OCI-LY7 (cell line): ENCODE results near the gene GOLT1A. TPM values are rescaled to one million over a fixed set of nuclear protein-coding genes. Genes with fewer than 3 reads are reported as not detected.

Source experiments
- BruUV-seq: library from RNA; stranded (reverse); fragments of 400-500 nt; replicated peaks from 2 replicates; lab custom pipeline; 2021; lab: Mats Ljungman, UMichigan
- CTCF ChIA-PET: fragments of 300-600 bp; sonication (Branson Sonifier 250); formaldehyde crosslinking; loops from one replicate; lab custom pipeline; 2022; ENCODE audit warnings: antibody characterized with exemption; ENCODE audit not compliant: unreplicated experiment; lab: Charles Lee
- POLR2A ChIA-PET: fragments of 300-600 bp; sonication (Branson Sonifier 250); formaldehyde crosslinking; loops from one replicate; lab custom pipeline; 2022; ENCODE audit warnings: antibody characterized with exemption; lab: Charles Lee
- DNase-seq: peaks from one replicate; pipeline ENCODE4 v3.0.0-alpha.2; 2015; ENCODE audit warnings: low spot score
- H2AFZ ChIP-seq: fragments of 200-600 bp; sonication (generic), shearing (Covaris generic); 2 replicates; pipeline ENCODE4 v1.6.1; 2014; ENCODE audit warnings: mild to moderate bottlenecking, antibody characterized with exemption, low read length, moderate library complexity
- H3K27ac ChIP-seq: fragments of 200-600 bp; sonication (generic); 2 replicates; pipeline ENCODE4 v1.5.1; 2014; ENCODE audit warnings: mixed run types, low read depth, mild to moderate bottlenecking, moderate library complexity, low read length, inconsistent platforms; ENCODE audit not compliant: poor library complexity, severe bottlenecking
- H3K36me3 ChIP-seq: fragments of 200-600 bp; sonication (generic); 2 replicates; pipeline ENCODE4 v1.6.1; 2014; ENCODE audit warnings: mild to moderate bottlenecking, antibody characterized with exemption, low read length, moderate library complexity, mixed read lengths; ENCODE audit not compliant: insufficient read depth
- H3K4me1 ChIP-seq: fragments of 200-600 bp; sonication (generic); 2 replicates; pipeline ENCODE4 v1.5.1; 2014; ENCODE audit warnings: mild to moderate bottlenecking, low read length; ENCODE audit not compliant: insufficient read depth, poor library complexity, severe bottlenecking
- H3K4me2 ChIP-seq: fragments of 200-600 bp; sonication (generic); 2 replicates; pipeline ENCODE4 v1.6.1; 2014; ENCODE audit warnings: mild to moderate bottlenecking, low read length
- H3K4me3 ChIP-seq: fragments of 200-600 bp; sonication (generic); 2 replicates; pipeline ENCODE4 v1.5.1; 2014; ENCODE audit warnings: mild to moderate bottlenecking, low read depth, low read length; ENCODE audit not compliant: poor library complexity, severe bottlenecking
- H3K79me2 ChIP-seq: fragments of 200-600 bp; sonication (generic); 2 replicates; pipeline ENCODE4 v1.6.1; 2016; ENCODE audit warnings: low read depth, mild to moderate bottlenecking, low read length, moderate library complexity, mixed read lengths; ENCODE audit not compliant: insufficient read depth
- H3K9me2 ChIP-seq: fragments of 200-600 bp; sonication (generic); 2 replicates; pipeline ENCODE4 v1.6.1; 2016; ENCODE audit warnings: mild to moderate bottlenecking, low read length, mixed read lengths; ENCODE audit not compliant: insufficient read depth
- H3K9me3 ChIP-seq: fragments of 200-600 bp; sonication (generic); 2 replicates; pipeline ENCODE4 v1.6.1; 2014; ENCODE audit warnings: mild to moderate bottlenecking, mixed run types, low read length, mixed read lengths
- H4K20me1 ChIP-seq: fragments of 200-600 bp; sonication (generic); 2 replicates; pipeline ENCODE4 v1.6.1; 2014; ENCODE audit warnings: mild to moderate bottlenecking, antibody characterized with exemption, low read length, moderate library complexity, mixed read lengths; ENCODE audit not compliant: insufficient read depth
- CTCF ChIP-seq: fragments of 200-600 bp; sonication (generic); conservative IDR thresholded peaks from 2 replicates; pipeline ENCODE4 v1.5.1; 2014; ENCODE audit warnings: mild to moderate bottlenecking, antibody characterized with exemption, low read length, moderate library complexity, mixed read lengths
- EZH2phosphoT487 ChIP-seq: fragments of 200-600 bp; sonication (generic); IDR thresholded peaks from 2 replicates; pipeline ENCODE4 v1.6.1; 2018; ENCODE audit warnings: low read depth, borderline replicate concordance, mild to moderate bottlenecking, mixed run types, antibody characterized with exemption, low read length, moderate library complexity, mixed read lengths
- intact Hi-C: fragments of 100-400 bp; cut with micrococcal nuclease; formaldehyde crosslinking; loops from one replicate; pipeline ENCODE4 v1.10.0; 2022; ENCODE audit not compliant: unreplicated experiment
- total RNA-seq, 2 experiments: library from RNA; depleted of rRNA in 1 of 2; stranded (reverse); fragments of >200 nt in 1 of 2; shearing (Covaris generic) in 1 of 2; gene quantifications; 2 replicates each; pipeline ENCODE4 v1.2.3, GENCODE V29; 2014 to 2022

Gene GOLT1A
- total RNA-seq, 2 experiments from 2014 or later, result not detected

DNA sequence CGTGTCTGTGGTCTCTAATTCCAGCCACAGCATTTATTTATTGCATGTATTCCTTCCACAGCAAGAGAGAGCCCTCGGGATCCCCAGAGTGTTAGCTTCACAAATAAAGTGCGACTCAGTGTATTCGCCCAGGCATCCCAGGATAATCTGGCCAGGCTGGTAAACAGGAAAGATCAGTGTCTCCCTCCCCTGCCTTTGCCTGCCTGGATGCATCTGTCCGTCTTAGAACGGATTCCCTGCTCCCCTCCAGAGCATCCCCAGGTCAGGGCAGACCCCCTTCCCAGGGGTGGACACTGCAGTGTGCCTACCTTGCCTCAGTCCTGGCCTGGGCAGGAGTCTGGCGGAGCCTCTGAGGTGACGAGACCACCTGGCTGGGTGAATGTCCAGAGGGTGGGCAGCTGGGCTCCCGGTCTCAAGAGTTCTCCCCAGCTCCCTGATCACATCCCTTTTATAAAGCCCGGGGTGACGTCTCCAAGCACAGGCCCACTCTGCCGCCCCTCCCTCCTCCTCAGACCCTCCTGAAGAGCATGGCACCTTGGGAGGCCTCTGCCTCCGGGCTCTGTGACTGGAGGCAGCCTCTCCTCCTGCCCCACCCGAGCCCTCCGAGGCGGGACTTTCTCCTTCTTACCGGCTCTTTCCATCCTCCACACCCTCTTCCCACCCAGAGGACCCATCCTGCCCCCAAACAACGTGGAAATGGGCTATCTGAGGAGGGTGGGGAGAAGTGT is 17.6 kb downstream of the GOLT1A start, which contains the start of gene KISS1:
Gene KISS1 (minus strand): TSS at position 424 of the 728 bp plus-strand sequence. CDS start 3,615 bp downstream, outside the sequence.
- Histone ChIP-seq H2AFZ (no peak within 1 kb of the TSS), H3K4me2 (no peak within 1 kb of the TSS)
- CTCF ChIA-PET, result interaction anchor here (0.5 kb wide), 1 partner anchor 511 kb away, joined by 4 read pairs; no protein-coding TSS in a partner anchor

DNA sequence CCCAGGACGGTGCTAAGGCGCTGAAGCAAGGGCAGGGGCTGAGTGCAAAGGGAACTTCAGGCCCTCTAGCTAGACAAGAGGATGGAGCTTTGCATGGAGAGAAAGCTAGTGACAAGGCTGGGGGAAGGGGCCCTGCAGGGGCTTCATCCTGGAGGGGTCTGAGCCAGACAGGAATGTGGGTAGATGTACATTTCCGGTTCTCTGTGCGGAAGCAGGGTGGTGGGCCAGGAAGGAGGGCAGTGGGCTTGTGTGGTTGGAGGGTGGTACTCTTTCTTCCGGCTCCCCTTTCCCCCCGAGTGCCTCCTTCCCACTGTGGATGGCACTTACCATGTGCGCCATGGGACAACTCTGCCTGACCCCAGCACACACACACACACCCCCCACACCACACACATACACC is 19.0 kb downstream of the GOLT1A start:
- no peaks in the 10 kb centered on the region for H3K9me3 ChIP-seq
- H3K4me1 ChIP-seq, result no peaks in the 10 kb centered on the region
- no peaks in the 10 kb centered on the region for H3K79me2 ChIP-seq
- H3K9me2 ChIP-seq, result no peaks in the 10 kb centered on the region
- no peak overlapping the region for H3K4me2 ChIP-seq
- H4K20me1 ChIP-seq, result no peaks in the 10 kb centered on the region
- BruUV-seq, result no TSS peak
- intact Hi-C loops, result no loop called here
- no peak overlapping the region for H3K27ac ChIP-seq
- ChIA-PET CTCF (no interaction called here), POLR2A (no interaction called here)
- no peak overlapping the region for H3K4me3 ChIP-seq
- TF ChIP-seq EZH2phosphoT487, result no peak
- TF ChIP-seq CTCF, result no peak
- no peak overlapping the region for H2AFZ ChIP-seq
- no peak for DNase-seq
- H3K36me3 ChIP-seq, result no peaks in the 10 kb centered on the region

More for the DNA sequence above, 17.6 kb downstream of the GOLT1A start, which contains the start of gene KISS1:
- POLR2A ChIA-PET, result no interaction called here
- Histone ChIP-seq H3K4me1 (no peaks in the 10 kb centered on the region), H3K27ac (no peak within 1 kb of the TSS), H3K9me2 (no peaks in the 10 kb centered on the region), H4K20me1 (no peaks in the 10 kb centered on the region), H3K4me3 (no peak within 1 kb of the TSS), H3K79me2 (no peaks in the 10 kb centered on the region), H3K9me3 (no peaks in the 10 kb centered on the region), H3K36me3 (no peaks in the 10 kb centered on the region)
- TF ChIP-seq EZH2phosphoT487 (no peak), CTCF (no peak)
- intact Hi-C loops, result no loop called here
- no TSS peak for BruUV-seq
- no peak for DNase-seq

DNA sequence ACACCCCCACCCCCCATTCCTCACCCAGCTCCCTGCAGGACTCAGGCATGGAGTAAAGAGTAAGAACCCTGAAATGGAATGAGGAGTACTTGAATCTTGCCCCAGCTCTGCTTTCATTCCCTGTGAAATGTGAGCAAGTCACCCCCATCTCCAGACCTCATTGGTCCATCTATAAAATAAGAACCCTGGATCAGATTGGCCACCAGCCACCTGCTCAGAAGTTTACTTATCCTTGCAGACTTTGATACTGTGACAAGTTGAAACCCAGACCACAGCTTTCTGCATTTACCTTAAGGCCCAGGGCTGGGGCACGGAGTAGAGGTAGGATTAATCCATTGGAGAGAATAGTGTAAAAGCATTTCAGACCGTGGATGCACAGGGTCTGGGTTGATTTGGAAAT is 19.7 kb downstream of the GOLT1A start:
- CTCF ChIA-PET, result no interaction called here
- BruUV-seq, result no TSS peak
- no peak for DNase-seq

More for the DNA sequence above, 19.7 kb downstream of the GOLT1A start:
- Histone ChIP-seq H3K36me3 (no peaks in the 10 kb centered on the region), H3K27ac (no peak overlapping the region), H2AFZ (no peak overlapping the region), H3K79me2 (no peaks in the 10 kb centered on the region), H3K4me2 (no peak overlapping the region), H4K20me1 (no peaks in the 10 kb centered on the region), H3K9me3 (no peaks in the 10 kb centered on the region), H3K4me1 (no peaks in the 10 kb centered on the region), H3K4me3 (no peak overlapping the region), H3K9me2 (no peaks in the 10 kb centered on the region)
- POLR2A ChIA-PET, result interaction anchor here (0.6 kb wide), 1 partner anchor 536 kb away, joined by 3 read pairs; no protein-coding TSS in a partner anchor
- intact Hi-C loops, result no loop called here
- no peak for TF ChIP-seq CTCF
- TF ChIP-seq EZH2phosphoT487, result no peak
